Liver (tissue), 9 donors: ENCODE results near the gene HASPIN. TPM values are rescaled to one million over a fixed set of nuclear protein-coding genes. Genes with fewer than 3 reads are reported as not detected.

Experiments used
- DNase-seq: peaks from one replicate; pipeline ENCODE4 v3.0.0-alpha.2; 2017; ENCODE audit warnings: low spot score
- H3K27ac ChIP-seq, 2 donors: one replicate each; pipeline ENCODE4 v1.7.0; 2013; ENCODE audit warnings: inconsistent platforms in 2 of 2, low read length in 2 of 2, control low read depth in 1 of 2, low read depth in 1 of 2, mild to moderate bottlenecking in 1 of 2
- H3K27me3 ChIP-seq, 4 donors: one replicate each; pipeline versions ENCODE4 v1.6.1 to v1.7.0; 2013; ENCODE audit warnings: low read length in 3 of 4, inconsistent platforms in 1 of 4, mild to moderate bottlenecking in 1 of 4, moderate library complexity in 1 of 4; ENCODE audit not compliant: control insufficient read depth in 4 of 4, insufficient read depth in 4 of 4
- H3K36me3 ChIP-seq, 4 donors: one replicate each; pipeline versions ENCODE4 v1.6.1 to v1.7.0; 2013; ENCODE audit warnings: low read length in 3 of 4, mild to moderate bottlenecking in 3 of 4, low read depth in 1 of 4, moderate library complexity in 1 of 4; ENCODE audit not compliant: control insufficient read depth in 4 of 4, insufficient read depth in 3 of 4
- H3K4me1 ChIP-seq, 4 donors: one replicate each; pipeline versions ENCODE4 v1.6.1 to v1.7.0; 2013; ENCODE audit warnings: low read length in 3 of 4, mild to moderate bottlenecking in 3 of 4, moderate library complexity in 1 of 4; ENCODE audit not compliant: control insufficient read depth in 4 of 4, insufficient read depth in 4 of 4
- H3K4me3 ChIP-seq, 3 donors: one replicate each; pipeline versions ENCODE4 v1.6.1 to v1.7.0; 2013; ENCODE audit warnings: low read length in 3 of 3, control low read depth in 1 of 3, low read depth in 1 of 3, mild to moderate bottlenecking in 1 of 3
- H3K9ac ChIP-seq, 2 donors: one replicate each; pipeline ENCODE4 v1.7.0; 2013; ENCODE audit warnings: low read length in 2 of 2, mild to moderate bottlenecking in 2 of 2, moderate library complexity in 2 of 2, control low read depth in 1 of 2, low read depth in 1 of 2
- H3K9me3 ChIP-seq, 4 donors: one replicate each; pipeline versions ENCODE4 v1.6.1 to v1.7.0; 2013; ENCODE audit warnings: low read length in 3 of 4; ENCODE audit not compliant: control insufficient read depth in 4 of 4
- EGR1 ChIP-seq, 2 donors: IDR thresholded peaks; 2 replicates each; pipeline ENCODE4 v1.6.1; 2016 to 2018; ENCODE audit warnings: antibody characterized with exemption in 2 of 2, low read depth in 2 of 2
- FOXA1 ChIP-seq: IDR thresholded peaks from 2 replicates; pipeline ENCODE4 v1.6.1; 2016; ENCODE audit warnings: antibody characterized with exemption
- FOXA2 ChIP-seq: IDR thresholded peaks from 2 replicates; pipeline ENCODE4 v1.6.1; 2016; ENCODE audit warnings: antibody characterized with exemption
- GABPA ChIP-seq, 2 donors: IDR thresholded peaks in 1 of 2; conservative IDR thresholded peaks in 1 of 2; 2 replicates each; pipeline ENCODE4 v1.6.1; 2016; ENCODE audit warnings: antibody characterized with exemption in 2 of 2, mild to moderate bottlenecking in 1 of 2, moderate library complexity in 1 of 2
- HNF4A ChIP-seq, 2 donors: conservative IDR thresholded peaks; 2 replicates each; pipeline ENCODE4 v1.6.1; 2016; ENCODE audit warnings: antibody characterized with exemption in 2 of 2, mild to moderate bottlenecking in 2 of 2
- HNF4G ChIP-seq: IDR thresholded peaks from 2 replicates; pipeline ENCODE4 v1.6.1; 2016; ENCODE audit warnings: antibody characterized with exemption
- JUND ChIP-seq, 2 donors: IDR thresholded peaks; 2 replicates each; pipeline ENCODE4 v1.6.1; 2016; ENCODE audit warnings: antibody characterized with exemption in 2 of 2
- NR2F2 ChIP-seq: IDR thresholded peaks from 2 replicates; pipeline ENCODE4 v1.6.1; 2016; ENCODE audit warnings: antibody characterized with exemption
- RAD21 ChIP-seq, 2 donors: IDR thresholded peaks; 2 replicates each; pipeline ENCODE4 v1.6.1; 2016; ENCODE audit warnings: antibody characterized with exemption in 2 of 2, mild to moderate bottlenecking in 2 of 2
- RXRA ChIP-seq, 2 donors: IDR thresholded peaks; 2 replicates each; pipeline ENCODE4 v1.6.1; 2017 to 2018; ENCODE audit warnings: antibody characterized with exemption in 2 of 2, mild to moderate bottlenecking in 1 of 2
- SP1 ChIP-seq: IDR thresholded peaks from 2 replicates; pipeline ENCODE4 v1.6.1; 2018; ENCODE audit warnings: antibody characterized with exemption, mild to moderate bottlenecking
- TAF1 ChIP-seq: conservative IDR thresholded peaks from 2 replicates; pipeline ENCODE4 v1.6.1; 2016; ENCODE audit warnings: antibody characterized with exemption, mild to moderate bottlenecking
- YY1 ChIP-seq: IDR thresholded peaks from 2 replicates; pipeline ENCODE4 v1.6.1; 2016; ENCODE audit warnings: antibody characterized with exemption, mild to moderate bottlenecking
- WGBS: extraction: QIAGEN DNeasy Blood & Tissue Kit; methylation state at CpG from one replicate; pipeline ENCODE4 v1.1.7; 2013; 5-methylcytosine and 5-hydroxymethylcytosine counted together
- polyA plus RNA-seq, 2 donors: library from polyadenylated mRNA; stranded (reverse) in 1 of 2; unstranded in 1 of 2; fragments of 200-250 nt in 1 of 2; fragments of >200 nt in 1 of 2; fragmentation: Nextera tagmentation in 1 of 2; extraction: Ambion mirVana in 1 of 2; gene quantifications; one replicate each; pipeline versions ENCODE4 v1.2.1 to v1.2.3, GENCODE V29; 2013 to 2015
- total RNA-seq, 2 donors: library from RNA; depleted of rRNA; stranded (reverse); fragments of >200 nt; gene quantifications; one replicate each; pipeline ENCODE4 v1.2.3, GENCODE V29; 2014
- TF ChIP-seq, protein P1 (sequence below): fragments of 150-350 bp; IDR thresholded peaks from 2 replicates; pipeline ENCODE4 v1.5.1; 2017; ENCODE audit warnings: improper control_type of control experiment, low read depth, low read length; ENCODE audit not compliant: missing input control
- TF ChIP-seq, protein P2 (sequence below): IDR thresholded peaks from 2 replicates; pipeline ENCODE4 v1.6.1; 2016; ENCODE audit warnings: antibody characterized with exemption
- TF ChIP-seq, protein P3 (sequence below): IDR thresholded peaks from 2 replicates; pipeline ENCODE4 v1.6.1; 2016; ENCODE audit warnings: antibody characterized with exemption
- TF ChIP-seq, protein P4 (sequence below): IDR thresholded peaks from 2 replicates; pipeline ENCODE4 v1.6.1; 2016; ENCODE audit warnings: antibody characterized with exemption
- TF ChIP-seq, protein P5 (sequence below): IDR thresholded peaks from 2 replicates; pipeline ENCODE4 v1.6.1; 2016; ENCODE audit warnings: antibody characterized with exemption, mild to moderate bottlenecking
- donor health status: healthy.
- donor health status: healthy.
- donor health status: healthy.
- donor health status: healthy.
- donor health status: healthy.

Gene HASPIN
- total and polyA plus RNA-seq, 4 donors: 0.08 to 5.8 (median 0.28) TPM; not detected in 1

DNA sequence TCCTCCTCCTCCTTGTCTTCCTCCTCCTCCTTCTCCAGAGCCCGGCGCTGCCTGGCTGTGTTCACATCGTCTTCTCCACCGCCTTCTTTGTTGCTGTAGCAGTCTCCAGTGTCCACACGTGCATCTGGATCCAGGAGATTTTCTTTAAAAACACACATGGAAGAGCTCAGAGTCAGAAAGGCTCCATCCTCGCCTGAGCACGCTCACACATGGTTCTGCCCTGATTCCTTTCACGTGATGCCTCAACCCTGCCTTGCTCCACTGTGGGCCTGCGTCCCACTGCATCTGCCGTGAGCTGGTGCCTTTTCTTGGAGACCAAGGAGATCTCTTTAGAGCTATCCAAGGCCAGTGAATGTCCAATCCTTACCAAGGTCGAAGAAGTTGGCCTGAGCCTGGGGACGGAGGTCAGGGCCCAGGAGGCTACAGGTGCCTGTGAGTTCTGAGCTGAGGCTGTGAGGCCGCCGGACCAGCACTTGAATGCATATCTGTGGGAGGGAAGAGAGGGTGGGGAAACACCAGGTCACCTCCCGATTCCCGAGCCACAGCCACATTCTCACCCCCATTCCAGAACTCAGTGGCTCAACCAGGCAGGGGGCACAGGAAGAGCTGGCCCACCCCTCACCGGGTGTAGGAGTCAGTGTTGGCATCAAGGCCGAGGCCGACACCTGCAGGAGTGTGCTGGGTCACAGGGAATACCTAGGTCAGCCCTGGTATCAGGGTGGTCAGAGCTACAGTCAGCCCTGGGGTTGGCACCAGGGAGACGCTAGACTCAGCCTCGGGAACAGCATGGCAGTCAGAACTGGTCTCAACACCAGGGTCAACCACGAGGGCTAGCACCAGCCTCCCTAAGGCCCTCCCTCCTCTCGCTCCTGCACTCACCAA, 37.6 kb downstream of the HASPIN start:
- H3K27me3 ChIP-seq: no peaks in the 10 kb centered on the region
- 91% methylated on average over 23 of the region's 23 CpGs for WGBS

More for the DNA sequence above, 37.6 kb downstream of the HASPIN start:
- Histone ChIP-seq H3K9ac (no peak overlapping the region), H3K36me3 (no peaks in the 10 kb centered on the region), H3K9me3 (no peaks in the 10 kb centered on the region), H3K27ac (no peak overlapping the region), H3K4me1 (no peaks in the 10 kb centered on the region), H3K4me3 (no peak overlapping the region)
- TF ChIP-seq SP1: no peak
- TF ChIP-seq, protein P1, sequence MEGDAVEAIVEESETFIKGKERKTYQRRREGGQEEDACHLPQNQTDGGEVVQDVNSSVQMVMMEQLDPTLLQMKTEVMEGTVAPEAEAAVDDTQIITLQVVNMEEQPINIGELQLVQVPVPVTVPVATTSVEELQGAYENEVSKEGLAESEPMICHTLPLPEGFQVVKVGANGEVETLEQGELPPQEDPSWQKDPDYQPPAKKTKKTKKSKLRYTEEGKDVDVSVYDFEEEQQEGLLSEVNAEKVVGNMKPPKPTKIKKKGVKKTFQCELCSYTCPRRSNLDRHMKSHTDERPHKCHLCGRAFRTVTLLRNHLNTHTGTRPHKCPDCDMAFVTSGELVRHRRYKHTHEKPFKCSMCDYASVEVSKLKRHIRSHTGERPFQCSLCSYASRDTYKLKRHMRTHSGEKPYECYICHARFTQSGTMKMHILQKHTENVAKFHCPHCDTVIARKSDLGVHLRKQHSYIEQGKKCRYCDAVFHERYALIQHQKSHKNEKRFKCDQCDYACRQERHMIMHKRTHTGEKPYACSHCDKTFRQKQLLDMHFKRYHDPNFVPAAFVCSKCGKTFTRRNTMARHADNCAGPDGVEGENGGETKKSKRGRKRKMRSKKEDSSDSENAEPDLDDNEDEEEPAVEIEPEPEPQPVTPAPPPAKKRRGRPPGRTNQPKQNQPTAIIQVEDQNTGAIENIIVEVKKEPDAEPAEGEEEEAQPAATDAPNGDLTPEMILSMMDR: no peak
- TF ChIP-seq RAD21 (IDR thresholded peaks at IDR 0.05): no peak
- TF ChIP-seq HNF4G: no peak
- TF ChIP-seq HNF4A (conservative IDR thresholded peaks at IDR 0.05): no peak
- TF ChIP-seq RXRA (IDR thresholded peaks at IDR 0.05): no peak
- TF ChIP-seq FOXA1: no peak
- no peak for TF ChIP-seq YY1
- no peak for TF ChIP-seq JUND (IDR thresholded peaks at IDR 0.05)
- TF ChIP-seq, protein P2, sequence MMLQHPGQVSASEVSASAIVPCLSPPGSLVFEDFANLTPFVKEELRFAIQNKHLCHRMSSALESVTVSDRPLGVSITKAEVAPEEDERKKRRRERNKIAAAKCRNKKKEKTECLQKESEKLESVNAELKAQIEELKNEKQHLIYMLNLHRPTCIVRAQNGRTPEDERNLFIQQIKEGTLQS: no peak
- TF ChIP-seq NR2F2: no peak
- TF ChIP-seq GABPA (IDR thresholded peaks at IDR 0.05 in 1 of 2, conservative IDR thresholded peaks at IDR 0.05 in 1 of 2): no peak
- TF ChIP-seq, protein P3, sequence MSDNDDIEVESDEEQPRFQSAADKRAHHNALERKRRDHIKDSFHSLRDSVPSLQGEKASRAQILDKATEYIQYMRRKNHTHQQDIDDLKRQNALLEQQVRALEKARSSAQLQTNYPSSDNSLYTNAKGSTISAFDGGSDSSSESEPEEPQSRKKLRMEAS: no peak
- TF ChIP-seq, protein P4, sequence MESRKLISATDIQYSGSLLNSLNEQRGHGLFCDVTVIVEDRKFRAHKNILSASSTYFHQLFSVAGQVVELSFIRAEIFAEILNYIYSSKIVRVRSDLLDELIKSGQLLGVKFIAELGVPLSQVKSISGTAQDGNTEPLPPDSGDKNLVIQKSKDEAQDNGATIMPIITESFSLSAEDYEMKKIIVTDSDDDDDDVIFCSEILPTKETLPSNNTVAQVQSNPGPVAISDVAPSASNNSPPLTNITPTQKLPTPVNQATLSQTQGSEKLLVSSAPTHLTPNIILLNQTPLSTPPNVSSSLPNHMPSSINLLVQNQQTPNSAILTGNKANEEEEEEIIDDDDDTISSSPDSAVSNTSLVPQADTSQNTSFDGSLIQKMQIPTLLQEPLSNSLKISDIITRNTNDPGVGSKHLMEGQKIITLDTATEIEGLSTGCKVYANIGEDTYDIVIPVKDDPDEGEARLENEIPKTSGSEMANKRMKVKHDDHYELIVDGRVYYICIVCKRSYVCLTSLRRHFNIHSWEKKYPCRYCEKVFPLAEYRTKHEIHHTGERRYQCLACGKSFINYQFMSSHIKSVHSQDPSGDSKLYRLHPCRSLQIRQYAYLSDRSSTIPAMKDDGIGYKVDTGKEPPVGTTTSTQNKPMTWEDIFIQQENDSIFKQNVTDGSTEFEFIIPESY: no peak
- TF ChIP-seq EGR1 (IDR thresholded peaks at IDR 0.05; ENCODE audit: low read depth in 2 of 2): no peak
- TF ChIP-seq FOXA2: no peak
- no peak for TF ChIP-seq TAF1
- TF ChIP-seq, protein P5, sequence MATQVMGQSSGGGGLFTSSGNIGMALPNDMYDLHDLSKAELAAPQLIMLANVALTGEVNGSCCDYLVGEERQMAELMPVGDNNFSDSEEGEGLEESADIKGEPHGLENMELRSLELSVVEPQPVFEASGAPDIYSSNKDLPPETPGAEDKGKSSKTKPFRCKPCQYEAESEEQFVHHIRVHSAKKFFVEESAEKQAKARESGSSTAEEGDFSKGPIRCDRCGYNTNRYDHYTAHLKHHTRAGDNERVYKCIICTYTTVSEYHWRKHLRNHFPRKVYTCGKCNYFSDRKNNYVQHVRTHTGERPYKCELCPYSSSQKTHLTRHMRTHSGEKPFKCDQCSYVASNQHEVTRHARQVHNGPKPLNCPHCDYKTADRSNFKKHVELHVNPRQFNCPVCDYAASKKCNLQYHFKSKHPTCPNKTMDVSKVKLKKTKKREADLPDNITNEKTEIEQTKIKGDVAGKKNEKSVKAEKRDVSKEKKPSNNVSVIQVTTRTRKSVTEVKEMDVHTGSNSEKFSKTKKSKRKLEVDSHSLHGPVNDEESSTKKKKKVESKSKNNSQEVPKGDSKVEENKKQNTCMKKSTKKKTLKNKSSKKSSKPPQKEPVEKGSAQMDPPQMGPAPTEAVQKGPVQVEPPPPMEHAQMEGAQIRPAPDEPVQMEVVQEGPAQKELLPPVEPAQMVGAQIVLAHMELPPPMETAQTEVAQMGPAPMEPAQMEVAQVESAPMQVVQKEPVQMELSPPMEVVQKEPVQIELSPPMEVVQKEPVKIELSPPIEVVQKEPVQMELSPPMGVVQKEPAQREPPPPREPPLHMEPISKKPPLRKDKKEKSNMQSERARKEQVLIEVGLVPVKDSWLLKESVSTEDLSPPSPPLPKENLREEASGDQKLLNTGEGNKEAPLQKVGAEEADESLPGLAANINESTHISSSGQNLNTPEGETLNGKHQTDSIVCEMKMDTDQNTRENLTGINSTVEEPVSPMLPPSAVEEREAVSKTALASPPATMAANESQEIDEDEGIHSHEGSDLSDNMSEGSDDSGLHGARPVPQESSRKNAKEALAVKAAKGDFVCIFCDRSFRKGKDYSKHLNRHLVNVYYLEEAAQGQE: no peak
- DNase-seq: no peak
